HK-2 (cell line): ENCODE results near the gene NAGLU.
"Not testable (repeated sequence)": the region's sequence is repeated elsewhere in the genome, so short reads cannot be mapped to it uniquely, and the experiment has no call there.

Experiments
- DNase-seq: peaks from one replicate; pipeline ENCODE4 v3.0.0-alpha.2; 2018; ENCODE audit not compliant: unreplicated experiment

Gene NAGLU

DNA sequence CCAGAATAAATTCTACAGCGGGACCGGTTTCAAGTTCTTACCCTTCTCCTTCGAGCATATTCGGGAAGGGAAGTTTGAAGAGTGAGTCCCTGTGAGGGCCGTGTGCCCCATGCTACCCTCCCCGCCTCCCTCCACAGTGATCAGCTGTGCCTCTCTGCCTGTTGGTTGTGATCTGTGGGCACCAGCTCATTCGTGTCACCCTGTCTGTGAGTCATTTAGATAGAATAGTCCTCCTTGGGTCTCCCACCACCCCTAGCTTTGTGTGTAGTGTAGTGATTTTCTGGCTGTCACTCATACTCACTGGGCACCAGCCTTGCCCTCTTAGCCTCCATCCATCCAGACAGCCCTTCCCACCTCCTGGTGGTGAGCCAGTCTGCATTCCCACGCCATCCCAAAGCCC lies 15.0 kb upstream of the NAGLU start:
- peak; percentile 47 for DNase-seq

DNA sequence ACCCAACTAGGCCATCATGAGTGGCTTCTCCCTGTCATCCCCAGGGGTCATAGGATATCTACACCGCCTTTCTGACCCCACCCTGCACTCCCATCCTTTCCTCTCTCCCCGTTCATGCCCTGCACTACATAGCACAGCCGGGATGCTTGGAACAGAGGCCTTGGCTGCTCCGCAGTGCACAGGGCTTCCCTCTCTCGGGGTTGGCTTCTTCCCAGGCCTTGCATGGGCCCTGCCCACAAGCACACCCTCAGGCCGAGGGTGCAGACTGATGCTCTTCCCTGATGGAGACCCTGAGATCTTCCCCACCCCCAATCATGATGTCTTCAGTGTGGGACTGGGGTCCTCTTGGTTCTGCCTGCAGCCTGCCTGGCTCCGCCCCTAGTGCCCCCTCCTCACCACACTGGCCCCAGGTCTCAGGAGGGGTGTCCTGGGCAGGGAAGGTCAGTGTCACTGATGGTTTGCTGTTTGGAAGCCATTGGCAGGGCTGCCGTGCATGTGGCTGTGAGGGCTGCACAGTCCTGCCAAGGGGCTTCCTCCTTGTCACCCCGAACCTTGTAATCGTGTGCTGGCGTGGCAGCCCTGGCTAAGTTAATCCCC lies 14.3 kb upstream of the NAGLU start:
- DNase-seq: no peak

DNA sequence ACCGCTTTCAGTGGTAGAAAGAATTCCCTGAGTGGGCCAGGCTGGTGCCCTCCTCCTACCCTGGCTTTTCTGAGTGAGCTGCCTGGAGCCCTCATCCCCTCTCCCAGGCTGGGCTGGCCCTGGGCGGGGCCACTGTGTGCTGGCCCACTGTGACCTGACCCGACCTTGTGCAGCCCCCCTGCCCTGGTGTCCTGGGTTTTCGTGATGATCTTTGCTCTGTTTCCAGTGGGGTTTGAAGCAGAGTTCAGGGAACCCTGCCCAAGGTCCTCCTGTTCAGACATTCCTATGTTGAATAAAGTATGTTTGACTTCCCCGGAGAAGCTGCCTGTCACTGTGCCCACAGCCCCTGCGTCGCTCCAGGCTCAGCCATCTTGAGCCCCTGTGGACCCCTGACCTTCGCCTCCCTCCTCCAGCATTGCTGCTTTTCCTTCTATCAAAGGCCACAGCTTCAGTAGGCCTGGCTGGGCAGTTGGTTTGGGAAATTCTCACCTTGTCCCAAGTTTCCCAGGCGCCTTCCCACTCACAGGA lies 13.7 kb upstream of the NAGLU start:
- DNase-seq: no peak

DNA sequence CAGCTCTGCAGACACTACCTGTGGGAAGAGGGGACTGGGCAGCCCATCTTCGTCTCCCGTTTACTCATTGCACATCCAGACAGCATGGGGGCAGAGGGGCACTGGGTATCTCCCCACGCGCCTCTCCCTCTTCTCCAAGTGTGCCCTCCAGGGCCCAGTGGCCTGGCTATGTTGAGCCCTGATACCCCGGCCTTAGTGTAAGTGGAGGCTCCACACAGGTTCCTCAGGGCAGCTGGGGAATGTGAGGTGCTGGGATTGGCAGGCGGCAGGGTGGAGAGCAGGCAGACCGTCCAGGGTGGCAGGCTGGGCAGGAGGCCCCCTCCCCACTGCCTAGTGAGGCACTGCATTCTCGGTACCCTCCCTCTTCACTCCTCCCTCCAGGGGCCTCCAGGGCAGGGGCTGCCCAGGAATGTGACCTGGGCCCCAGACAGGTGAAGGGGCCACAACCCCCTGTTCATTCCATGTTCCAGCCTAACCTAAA lies 13.2 kb upstream of the NAGLU start:
- DNase-seq: no peak

DNA sequence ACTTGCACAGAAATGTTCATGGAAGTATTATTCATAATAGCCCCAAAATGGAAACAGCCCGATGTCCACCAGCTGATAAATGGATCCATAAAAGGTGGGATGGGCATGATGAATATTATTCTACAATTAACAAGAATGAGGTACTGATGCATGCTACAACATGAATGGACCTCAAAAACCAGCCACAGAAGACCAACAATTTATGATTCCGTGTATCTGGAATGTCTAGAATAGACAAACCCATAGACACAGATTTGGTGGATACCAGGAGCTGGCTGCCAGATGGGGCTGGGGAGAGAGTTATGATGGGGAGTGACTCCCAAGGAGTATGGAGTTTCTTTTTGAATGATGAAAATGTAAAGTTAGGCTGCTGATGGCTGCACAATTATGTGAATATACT lies 10.8 kb upstream of the NAGLU start:
- DNase-seq: no peak

GRCh38 chr17:42526031-42526444 lies 10.0 kb upstream of the NAGLU start:
- no peak for DNase-seq

DNA sequence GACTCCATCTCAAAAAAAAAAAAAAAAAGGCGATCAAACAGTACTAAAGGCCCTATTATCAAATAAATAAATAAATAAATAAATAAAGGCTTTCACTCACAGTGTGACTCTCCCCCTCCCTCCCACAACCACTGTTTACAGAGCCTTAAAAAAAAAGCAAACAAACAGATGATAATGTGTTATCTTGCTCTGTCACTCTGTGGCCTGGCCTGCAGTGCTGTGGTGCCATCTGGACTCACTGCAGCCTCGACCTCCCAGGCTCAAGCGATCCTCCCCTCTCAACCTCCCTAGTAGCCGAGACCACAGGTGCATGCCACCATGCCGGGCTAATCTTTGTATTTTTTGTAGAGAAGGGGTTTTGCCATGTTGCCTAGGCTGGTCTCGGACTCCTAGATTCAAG lies 8.1 kb upstream of the NAGLU start:
- DNase-seq: no peak

- DNase-seq: no peak
Measured at GRCh38 chr17:42529061-42529460, 7.0 kb upstream of the NAGLU start.

GRCh38 chr17:42530952-42531454 lies 5.0 kb upstream of the NAGLU start:
- no peak for DNase-seq

- peak; percentile 66 for DNase-seq
Measured at GRCh38 chr17:42531455-42532354, 4.3 kb upstream of the NAGLU start.

- no peak for DNase-seq
Measured at GRCh38 chr17:42535155-42536047, 640 bp upstream of the NAGLU start.

GRCh38 chr17:42536372-42537155 lies 523 bp downstream of the NAGLU start:
- DNase-seq: peak; percentile 89

GRCh38 chr17:42537156-42537805 lies 1.2 kb downstream of the NAGLU start:
- DNase-seq: no peak

GRCh38 chr17:42537826-42538451 lies 1.9 kb downstream of the NAGLU start:
- no peak for DNase-seq

DNA sequence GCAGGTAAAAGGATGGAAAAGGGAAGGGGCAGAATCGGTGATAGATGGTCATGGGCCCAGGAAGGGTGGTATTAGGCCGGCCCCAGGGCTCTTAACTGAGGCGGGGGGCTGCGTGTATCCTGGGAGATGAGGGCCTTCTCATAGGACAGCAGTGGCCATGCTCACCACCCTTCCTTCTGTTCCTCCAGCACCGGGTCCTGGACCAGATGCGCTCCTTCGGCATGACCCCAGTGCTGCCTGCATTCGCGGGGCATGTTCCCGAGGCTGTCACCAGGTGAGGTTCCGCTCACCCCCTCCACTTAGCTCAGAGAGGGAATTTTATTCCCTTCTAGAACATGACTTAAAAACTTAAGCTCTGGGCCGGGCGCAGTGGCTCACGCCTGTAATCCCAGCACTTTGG lies 2.4 kb downstream of the NAGLU start:
- no peak for DNase-seq

- DNase-seq: not testable (repeated sequence)
Measured at GRCh38 chr17:42540558-42540957, 4.5 kb downstream of the NAGLU start.

DNA sequence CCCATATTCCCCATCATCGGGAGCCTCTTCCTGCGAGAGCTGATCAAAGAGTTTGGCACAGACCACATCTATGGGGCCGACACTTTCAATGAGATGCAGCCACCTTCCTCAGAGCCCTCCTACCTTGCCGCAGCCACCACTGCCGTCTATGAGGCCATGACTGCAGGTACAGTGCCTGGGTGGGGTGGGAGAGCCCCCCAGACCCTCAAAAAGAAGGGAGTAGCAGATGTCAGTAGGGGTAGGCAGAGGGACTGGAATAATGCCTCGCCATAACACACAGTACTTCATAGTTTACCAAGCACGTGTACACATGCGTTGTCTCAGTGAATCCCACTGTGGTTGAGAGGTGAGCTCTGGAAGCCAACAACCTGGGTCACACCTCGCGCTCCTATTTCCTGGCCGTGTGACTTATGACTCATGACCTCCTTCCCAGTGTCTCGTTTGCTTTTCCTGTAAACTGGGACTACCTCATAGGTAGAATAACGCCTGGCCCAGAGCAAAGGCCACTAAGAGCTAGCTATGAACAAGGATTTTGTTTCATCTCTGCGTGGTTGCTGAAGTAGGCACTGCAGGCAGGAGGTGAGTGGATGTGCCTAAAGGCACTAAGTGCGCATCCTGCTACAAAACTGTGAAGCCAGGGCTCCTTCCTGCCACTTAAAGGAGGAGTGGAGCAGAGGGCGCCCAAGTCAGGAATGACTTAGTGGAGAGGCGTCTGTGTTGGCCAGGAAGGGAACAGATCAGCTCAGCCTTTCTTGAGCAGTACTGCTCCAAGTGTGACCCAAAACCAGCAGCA lies 5.2 kb downstream of the NAGLU start:
- peak; percentile 66 for DNase-seq

GRCh38 chr17:42543190-42544079 lies 7.4 kb downstream of the NAGLU start:
- no peak for DNase-seq
